ENCODE data around the gene IRF9. TPM values are rescaled to one million over a fixed set of nuclear protein-coding genes. Genes with fewer than 3 reads are reported as not detected.
A peak's percentile ranks its signal among the peaks of the same experiment; 100 is the strongest.

Gene IRF9
- total and polyA plus RNA-seq, 2 of the 13 experiments (the other 11 are each of a cell fraction or from before 2014, with no cell fraction given), result 14.9 to 49.7 TPM

GRCh38 chr14:24130717-24131548 is 30.1 kb upstream of the IRF9 start (continued):
- no peak; the same call in 1 of the 2 replicates for TF ChIP-seq FOXO1 (CRISPR knock-in tag; IDR thresholded peaks at IDR 0.05)
- TF ChIP-seq ZNF574 (CRISPR knock-in tag; IDR thresholded peaks at IDR 0.05), result no peak; the same call in 1 of the 2 replicates
- no peak for TF ChIP-seq AGO2 (optimal IDR thresholded peaks at IDR 0.05; ENCODE audit: low read depth, low read length)
- TF ChIP-seq ZNF205 (CRISPR knock-in tag; IDR thresholded peaks at IDR 0.05), result no peak
- TF ChIP-seq ZBED4 (CRISPR knock-in tag; IDR thresholded peaks at IDR 0.05; ENCODE audit: borderline replicate concordance), result no peak; the same call in 1 of the 2 replicates
- TF ChIP-seq NBN (conservative IDR thresholded peaks at IDR 0.05), result no peak
- no peak for TF ChIP-seq ZNF17 (CRISPR knock-in tag; IDR thresholded peaks at IDR 0.05)
- no peak for TF ChIP-seq ZNF18 (CRISPR knock-in tag; IDR thresholded peaks at IDR 0.05; ENCODE audit: insufficient replicate concordance)
- no peak for TF ChIP-seq ZNF276 (CRISPR knock-in tag; IDR thresholded peaks at IDR 0.05; ENCODE audit: low read depth)
- TF ChIP-seq GZF1 (CRISPR knock-in tag; IDR thresholded peaks at IDR 0.05), result no peak
- TF ChIP-seq ATF3 (CRISPR knock-in tag; IDR thresholded peaks at IDR 0.05), result no peak
- TF ChIP-seq ZNF260 (CRISPR knock-in tag; IDR thresholded peaks at IDR 0.05; ENCODE audit: borderline replicate concordance, low read depth), result 0 out of 2 replicates have a peak, but pooled peaks have one; percentile 69
- no peak for TF ChIP-seq ZSCAN5A (CRISPR knock-in tag; IDR thresholded peaks at IDR 0.05; ENCODE audit: borderline replicate concordance)
- TF ChIP-seq ZNF850 (CRISPR knock-in tag; conservative IDR thresholded peaks at IDR 0.05), result no peak
- no peak for TF ChIP-seq ZNF282 (IDR thresholded peaks at IDR 0.05; ENCODE audit: partially characterized antibody)
- TF ChIP-seq FOXJ3 (CRISPR knock-in tag; IDR thresholded peaks at IDR 0.05; ENCODE audit: borderline replicate concordance), result no peak

All from HepG2 (cell line).